Activated T-cell treated with anti-CD3 and anti-CD28 coated beads for 24 hours (primary cell): Measurements from ENCODE around the gene ZNF324.
A peak's percentile ranks its signal among the peaks of the same experiment; 100 is the strongest.
"Not testable (repeated sequence)": the region's sequence is repeated elsewhere in the genome, so short reads cannot be mapped to it uniquely, and the experiment has no call there.

Experiments
- DNase-seq: peaks from one replicate; pipeline ENCODE4 v3.0.0-alpha.2; 2020; ENCODE audit warnings: low read depth

ZNF324 gene

DNA sequence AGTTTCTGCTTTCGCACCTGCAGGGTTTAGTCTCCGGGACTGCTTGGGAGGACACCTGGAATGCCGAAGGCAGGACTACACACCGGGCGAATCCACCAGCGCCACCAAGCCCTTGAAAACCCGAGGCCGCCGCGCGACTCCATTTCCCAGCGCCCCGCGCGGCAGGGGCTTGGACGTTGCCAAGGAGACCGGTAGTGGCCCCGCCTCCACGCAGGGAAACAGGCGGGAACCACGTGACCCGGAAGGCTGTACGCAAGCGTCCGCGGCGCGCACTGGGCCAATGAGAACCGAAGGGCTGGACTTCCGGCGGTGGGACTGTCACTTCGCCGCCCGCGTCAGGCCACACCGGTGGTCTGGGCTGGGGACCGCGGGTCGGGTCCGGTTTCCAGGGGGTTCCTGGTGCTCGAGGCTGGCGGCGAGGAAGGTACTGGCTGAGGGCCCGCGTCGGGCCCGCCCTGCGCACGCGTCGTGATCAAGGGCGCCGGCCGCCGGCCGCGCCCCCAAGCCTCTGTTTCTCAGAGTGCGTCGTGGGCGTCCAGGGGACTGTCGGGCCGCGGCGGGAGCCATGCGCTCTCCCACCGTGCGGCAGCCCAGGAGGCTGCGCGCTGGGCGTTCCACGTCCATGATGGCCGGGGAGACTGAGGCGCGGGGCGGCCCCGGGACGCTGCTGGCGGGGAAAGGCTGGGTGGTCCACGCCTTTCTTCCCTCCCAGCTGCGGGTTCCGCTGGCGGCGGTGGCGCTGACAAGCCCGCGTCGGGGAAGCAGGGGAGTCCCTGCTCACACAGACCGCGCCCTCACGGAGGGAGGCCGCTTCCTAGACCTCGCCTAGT is at the start of gene ZNF324:
Gene ZNF324 (plus strand): TSS at position 321 of the 830 bp plus-strand sequence. CDS start 2,106 bp downstream, outside the sequence.
- peak; percentile 97 for DNase-seq

DNA sequence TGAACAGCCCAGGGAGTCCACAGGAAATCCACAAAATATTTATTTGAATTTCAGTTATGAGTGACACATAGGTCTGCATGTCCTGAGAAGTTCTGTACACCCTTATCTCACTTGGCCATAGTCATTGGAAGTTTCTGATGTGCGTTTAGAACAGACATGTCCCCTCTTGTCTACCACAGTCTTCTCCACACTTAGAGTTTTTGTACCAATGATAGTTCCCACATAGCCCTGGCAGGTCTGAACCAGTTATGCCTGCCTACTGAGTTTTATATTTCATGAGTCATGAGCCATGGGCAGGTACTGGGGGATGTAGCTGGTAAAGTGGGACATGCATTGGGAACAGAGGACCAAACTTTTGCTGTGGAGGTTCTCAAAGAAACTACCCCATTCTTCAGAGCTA is 38.3 kb upstream of the ZNF324 start:
- no peak for DNase-seq

DNA sequence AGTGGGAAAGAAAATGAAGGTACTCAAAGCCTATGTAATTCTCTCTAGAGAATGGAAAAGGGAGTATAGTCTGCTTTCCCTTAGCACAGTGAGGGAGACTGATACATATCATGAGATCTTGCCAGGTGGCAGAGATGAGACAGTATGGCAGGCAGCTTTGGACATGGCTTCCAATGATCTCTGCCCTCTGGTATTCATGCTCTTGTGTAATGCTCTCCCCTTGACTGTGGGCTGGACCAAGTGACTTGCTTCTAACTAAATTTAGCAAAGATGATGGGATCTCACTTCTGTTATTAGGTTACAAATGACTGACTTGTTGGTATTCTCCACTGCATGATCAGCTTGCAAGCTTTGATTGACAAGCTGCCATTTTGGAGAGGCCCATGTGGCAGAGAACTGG is 37.1 kb upstream of the ZNF324 start:
- no peak for DNase-seq

DNA sequence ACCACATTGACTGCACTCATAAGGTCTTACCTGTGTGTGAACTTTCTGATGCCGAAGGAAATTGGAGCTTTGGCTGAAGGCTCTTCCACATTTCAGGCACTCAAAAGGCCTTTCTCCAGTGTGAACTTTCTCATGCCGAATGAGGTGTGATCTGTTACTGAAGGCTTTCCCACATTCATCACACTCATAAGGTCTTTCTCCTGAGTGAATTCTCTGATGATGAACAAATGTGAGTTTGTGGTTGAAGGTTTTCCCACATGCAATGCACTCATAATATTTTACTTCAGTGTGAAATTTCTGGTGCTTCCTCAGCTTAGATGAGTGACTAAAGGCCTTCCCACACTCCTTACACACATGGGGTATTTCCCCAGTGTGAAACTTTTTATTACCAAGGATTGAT is 32.7 kb upstream of the ZNF324 start:
- no peak for DNase-seq

DNA sequence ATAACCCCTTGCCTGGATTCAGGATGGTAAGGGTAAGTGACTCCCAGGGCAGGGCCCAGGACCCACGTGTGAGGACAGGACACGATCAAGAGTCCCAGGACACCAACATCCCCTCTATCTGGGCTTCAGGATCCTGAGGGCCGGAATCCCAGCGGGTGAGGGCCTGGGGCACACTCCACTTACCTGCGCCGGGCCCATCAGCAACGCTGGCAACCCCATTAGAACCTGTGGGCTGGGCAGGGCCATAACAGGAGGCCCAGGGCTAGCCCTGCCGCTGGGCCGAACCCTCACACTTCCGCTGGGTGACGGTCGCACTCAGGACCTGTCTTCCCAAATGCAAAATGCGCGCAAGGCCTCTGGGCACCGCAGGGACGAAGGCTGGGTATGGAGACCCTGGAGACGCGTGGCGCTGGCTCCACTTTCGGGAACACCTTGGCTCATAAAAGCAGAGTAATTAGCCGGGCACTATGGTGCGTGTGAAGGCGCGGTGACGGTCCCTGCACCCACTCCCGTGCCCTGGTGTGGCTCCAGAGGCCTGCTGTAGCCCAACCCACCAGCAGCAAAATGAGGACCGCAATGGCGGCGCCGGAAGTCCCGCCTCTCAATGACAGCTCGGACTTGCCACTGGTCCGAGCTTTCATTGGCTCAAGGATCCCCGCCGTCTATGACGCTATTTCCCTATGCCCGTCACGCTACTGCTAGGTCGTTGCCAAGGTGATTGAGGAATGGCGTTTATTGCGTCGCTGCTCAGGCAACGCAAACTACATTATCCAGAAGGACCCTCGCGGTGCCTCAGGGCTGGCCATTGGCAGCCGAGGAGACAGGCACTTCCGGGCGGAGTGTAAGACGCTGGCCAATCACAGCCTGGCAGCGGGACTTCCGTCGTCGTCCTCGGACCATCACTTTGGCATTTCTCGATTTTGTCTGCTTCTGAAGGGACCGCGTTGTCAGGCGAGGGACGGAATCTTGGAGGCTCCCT is 27.0 kb upstream of the ZNF324 start, which contains the start of gene ZNF132:
Gene ZNF132 (minus strand): TSS at position 578 of the 979 bp plus-strand sequence. CDS start 332 bp downstream, at position 246.
- DNase-seq, result peak; percentile 94

DNA sequence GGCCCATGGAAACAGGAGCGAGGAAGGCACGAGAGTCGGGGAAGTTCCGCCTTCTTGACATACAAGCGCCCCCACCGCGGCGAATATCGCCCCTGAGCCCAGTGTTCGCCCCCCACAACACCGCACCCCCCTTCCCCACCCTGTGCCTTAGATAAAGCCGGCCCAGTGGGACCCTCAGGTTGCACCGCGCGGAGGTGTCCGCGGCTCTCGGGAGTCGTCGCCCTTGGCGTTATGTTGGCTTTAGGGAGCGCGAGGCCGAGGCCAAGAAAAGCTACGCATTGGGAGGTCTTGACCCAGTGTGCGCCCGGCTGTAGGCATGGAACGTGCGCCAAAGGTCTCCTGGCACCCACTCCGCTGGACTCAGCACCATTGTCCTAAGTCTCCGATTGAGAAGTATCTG is 26.3 kb upstream of the ZNF324 start:
- DNase-seq, result no peak

DNA sequence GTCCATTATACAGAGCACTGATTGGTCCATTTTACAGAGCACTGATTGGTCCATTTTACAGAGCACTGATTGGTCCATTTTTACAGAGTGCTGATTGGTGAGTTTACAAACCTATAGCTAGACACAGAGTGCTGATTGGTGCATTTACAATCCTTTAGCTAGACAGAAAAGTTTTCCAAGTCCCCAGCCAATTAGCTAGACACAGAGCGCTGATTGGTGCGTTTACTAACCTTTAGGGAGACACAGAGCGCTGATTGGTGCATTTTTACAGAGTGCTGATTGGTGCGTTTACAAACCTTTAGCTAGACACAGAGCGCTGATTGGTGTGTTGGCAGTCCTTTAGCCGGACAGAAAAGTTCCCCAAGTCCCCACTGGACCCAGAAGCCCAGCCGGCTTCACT is 23.9 kb upstream of the ZNF324 start:
- not testable (repeated sequence) for DNase-seq

DNA sequence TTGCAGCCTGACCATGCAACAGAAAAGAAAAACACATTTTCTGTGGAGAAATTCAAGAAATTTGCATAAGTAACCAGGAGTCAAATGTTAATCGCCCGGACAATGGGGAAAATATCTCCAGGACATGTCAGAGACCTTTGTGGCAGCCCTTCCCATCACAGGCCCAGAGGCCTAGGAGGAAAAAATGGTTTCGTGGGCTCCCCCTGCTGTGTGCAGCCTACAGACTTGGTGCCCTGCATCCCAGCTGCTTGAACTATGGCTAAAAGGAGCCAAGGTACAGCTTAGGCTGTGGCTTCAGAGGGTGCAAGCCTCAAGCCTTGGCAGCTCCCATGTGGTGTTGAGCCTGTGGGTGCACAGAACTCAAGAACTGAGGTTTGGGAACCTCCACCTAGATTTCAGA is 18.0 kb upstream of the ZNF324 start:
- not testable (repeated sequence) for DNase-seq

DNA sequence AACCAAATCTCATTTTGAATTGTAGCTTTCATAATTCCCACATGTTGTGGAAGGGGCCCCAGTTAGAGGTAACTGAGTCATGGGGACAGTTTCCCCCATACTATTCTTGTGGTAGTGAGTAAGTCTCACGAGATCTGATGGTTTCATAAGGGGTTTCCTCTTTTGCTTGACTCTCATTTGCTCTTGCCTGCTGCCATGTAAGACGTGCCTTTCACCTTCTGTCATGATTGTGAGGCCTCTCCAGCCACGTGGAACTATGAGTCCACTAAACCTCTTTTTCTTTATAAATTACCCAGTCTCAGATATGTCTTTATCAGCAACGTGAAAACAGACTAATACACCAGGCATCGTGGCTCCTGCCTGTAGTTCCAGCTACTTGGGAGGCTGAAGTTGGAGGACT is 16.9 kb upstream of the ZNF324 start:
- DNase-seq, result not testable (repeated sequence)

DNA sequence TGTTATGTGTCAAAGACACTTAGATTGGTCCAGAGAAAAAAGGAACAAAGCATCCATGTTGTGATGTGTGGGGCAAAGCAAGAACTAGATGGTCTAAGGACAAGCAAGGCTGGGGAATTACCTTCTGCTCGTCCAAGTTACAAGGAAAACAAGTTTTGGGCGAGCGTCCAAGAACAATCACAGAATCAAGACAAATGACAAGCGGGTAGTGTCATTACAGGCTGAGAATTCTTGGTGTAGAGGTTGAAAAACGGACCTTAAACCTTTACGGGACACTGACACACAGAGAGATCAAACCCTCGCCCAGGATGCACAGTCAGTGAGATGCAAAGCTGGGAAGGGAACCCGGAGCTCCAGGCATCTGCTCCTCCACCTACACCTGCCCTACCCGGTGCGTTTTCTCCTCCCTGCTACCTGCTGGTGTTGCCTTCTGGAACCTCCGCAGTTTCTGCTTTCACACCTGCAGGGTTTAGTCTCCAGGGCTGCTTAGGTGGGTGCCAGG is 16.0 kb upstream of the ZNF324 start:
- no peak for DNase-seq

DNA sequence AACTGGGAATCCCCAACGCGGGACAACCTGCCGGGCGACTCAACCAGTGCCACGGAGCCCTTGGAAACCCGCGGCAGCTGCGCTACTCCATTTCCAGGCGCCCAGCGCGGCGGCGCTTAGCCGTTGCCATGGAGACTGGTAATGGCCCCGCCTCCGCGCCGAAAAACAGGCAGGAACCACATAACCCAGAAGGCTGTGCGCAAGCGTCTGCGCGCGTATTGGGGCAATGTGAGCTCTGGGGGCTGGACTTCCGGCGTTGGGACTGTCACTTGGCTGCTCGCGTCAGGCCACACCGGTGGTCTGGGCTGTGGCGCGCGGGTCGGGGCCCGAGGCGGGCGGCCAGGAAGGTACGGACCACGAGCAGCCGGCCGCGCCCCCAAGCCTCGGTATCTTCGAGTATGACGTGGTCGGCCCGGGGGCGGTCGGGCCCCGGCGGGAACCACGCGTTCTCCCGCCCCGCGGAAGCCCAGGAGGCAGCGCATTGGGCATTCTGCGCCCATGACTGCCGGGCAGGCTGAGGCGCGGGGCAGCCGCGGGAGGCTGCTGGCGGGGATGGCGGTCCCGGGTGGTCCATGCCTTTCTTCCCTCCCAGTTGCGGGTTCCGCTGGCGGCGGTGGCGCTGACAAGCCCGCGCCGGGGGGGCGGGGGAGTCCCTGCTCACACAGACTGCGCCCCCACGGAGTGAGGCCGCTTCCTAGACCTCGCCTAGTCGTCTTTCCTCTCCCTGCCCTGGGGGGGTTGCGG is 15.3 kb upstream of the ZNF324 start, which contains the start of gene ZNF324B:
Gene ZNF324B (plus strand): TSS at position 265 of the 744 bp plus-strand sequence. CDS start 2,080 bp downstream, outside the sequence.
- peak; percentile 95 for DNase-seq

DNA sequence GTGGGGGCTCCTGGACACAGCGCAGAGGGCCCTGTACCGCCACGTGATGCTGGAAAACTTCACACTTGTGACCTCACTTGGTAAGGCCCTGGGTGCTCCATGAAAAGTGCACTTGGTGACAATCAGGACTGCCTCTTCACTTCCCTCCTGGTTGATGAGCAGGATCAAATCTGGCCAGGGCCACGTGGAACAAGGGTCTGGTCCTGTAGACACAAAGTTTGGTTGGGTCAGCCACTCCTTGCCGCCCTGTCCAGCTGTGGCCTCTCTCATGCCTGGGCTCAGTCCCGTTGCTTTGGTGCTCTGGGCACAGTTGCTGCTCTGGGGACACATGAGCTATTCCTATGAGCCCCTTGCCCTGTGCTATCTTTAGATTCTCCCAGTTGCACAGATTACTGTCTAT is 13.1 kb upstream of the ZNF324 start:
- no peak for DNase-seq

DNA sequence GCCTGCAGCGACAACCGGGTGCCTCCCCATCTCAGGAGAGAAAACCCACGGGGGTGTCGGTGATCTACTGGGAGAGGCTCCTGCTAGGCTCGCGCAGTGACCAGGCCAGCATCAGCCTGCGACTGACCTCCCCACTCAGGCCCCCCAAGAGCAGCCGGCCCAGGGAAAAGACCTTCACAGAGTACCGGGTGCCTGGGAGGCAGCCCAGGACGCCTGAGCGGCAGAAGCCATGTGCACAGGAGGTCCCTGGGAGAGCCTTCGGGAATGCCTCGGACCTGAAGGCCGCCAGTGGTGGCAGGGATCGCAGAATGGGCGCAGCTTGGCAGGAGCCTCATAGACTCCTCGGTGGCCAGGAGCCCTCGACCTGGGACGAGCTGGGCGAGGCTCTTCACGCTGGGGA is 11.6 kb upstream of the ZNF324 start:
- DNase-seq, result no peak

DNA sequence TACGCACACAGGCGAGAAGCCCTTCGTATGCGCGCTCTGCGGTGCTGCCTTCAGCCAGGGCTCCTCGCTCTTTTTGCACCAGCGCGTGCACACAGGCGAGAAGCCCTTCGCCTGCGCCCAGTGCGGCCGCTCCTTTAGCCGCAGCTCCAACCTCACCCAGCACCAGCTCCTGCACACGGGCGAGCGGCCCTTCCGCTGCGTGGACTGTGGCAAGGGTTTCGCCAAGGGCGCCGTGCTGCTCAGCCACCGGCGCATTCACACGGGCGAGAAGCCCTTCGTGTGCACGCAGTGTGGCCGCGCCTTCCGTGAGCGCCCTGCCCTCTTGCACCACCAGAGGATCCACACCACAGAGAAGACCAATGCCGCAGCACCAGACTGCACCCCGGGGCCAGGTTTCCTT is 10.8 kb upstream of the ZNF324 start:
- DNase-seq, result no peak

DNA sequence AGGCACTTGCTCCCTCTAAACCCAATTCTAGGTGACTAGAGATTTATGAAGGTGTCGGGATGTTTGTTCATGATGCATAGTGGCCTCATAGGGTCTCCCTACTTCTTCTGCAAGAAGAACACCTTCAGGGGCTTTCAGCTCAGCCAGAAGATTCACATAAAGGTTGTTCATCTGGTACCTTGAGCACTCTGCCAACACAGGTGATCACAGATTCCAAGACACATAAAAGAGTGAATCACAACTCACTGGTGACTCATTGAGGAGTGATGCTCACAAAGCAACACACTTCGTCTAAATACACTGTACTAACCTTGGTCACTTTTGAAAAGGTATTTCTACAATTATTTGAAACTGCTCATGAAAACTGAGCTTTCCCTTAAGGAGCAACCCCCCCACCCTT is 6.8 kb upstream of the ZNF324 start:
- DNase-seq, result no peak

DNA sequence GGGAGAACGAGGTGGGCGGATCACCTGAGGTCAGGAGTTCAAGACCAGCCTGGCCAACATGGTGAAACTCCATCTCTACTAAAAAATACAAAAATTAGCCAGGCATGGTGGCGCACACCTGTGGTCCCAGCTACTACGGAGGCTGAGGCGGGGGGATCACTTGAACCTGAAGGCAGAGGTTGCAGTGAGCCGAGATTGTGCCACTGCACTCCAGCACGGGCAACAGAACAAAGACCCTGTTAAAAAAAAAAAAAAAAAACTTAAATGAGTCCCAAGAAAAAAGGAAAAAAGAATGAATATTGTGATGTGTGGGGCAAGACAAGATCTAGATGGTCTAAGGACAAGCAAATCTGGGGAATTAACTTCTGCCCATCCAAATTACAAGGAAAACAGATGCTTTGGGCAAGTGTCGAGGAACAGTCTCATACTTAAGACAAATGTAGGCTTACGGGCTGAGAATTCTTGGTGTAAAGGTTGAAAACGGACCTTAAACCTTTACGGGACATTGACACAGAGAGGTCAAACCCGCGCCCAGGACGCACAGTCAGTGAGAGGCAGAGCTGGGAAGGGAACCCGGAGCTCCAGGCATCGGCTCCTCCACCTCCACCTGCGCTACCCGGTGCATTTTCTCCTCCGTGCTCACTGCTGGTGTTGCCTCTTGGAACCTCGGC is 656 bp upstream of the ZNF324 start:
- DNase-seq, result no peak

DNA sequence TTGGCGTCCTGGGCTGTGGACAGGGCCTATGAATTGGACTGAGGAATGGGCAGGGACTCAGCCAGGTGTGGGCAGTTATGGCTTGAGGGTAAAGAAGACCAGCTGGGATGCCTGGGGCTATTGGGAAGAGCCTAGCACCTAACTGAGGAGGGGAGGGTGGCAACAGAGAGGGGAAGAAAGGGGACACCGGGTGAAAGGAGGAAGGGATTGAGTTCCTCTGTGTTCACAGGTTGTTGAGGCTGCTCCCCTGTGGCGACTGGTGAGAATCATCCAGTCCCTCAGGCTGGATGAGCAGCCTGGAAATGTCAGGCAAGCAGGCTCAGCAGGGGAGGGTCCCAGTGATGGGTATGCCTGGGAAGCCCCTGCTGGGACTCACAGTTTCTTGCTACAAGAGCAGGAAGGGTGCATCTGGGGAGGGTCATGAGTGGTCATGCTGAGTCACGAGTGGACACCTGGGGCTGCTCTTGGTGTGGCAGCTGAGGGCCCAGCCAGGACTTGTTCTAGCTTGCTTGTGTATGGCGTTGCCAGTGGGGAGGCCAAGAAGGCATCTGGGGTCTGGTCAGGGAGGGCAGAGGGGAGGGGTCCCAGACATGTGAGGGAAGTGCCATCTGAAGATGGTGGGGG is 1.4 kb downstream of the ZNF324 start:
- no peak for DNase-seq

DNA sequence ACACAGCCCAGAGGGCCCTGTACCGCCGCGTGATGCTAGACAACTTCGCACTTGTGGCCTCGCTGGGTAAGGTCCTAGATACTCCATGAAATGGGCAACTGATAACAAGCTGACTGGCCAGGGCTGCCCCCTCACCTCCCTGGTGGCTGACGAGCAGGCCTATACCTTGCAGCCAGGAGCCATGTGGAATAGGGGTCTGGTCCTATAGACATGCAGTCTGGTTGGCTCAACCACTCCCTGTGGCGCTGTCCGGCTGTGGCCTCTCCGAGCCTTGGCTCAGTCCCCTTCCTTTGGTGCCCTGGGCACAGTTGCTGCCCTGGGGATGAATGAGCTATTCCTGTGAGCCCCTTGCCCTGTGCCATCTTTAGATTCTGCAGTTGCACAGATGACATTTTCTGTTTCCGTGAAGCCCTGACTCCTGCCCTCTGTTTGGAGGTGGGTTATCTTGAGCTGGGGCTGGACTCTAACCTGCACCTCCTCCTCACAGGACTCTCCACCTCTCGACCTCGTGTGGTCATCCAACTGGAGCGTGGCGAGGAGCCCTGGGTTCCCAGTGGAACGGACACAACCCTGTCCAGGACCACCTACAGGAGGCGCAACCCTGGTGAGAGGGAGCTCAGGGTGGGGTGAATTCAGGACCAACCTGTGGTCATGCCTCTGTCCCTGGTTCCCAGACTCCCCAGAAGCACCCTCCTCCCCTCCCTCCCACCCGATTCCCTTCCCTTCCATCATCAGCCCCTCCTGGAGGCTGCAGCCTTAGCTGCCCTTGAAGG is 2.5 kb downstream of the ZNF324 start:
- no peak for DNase-seq

DNA sequence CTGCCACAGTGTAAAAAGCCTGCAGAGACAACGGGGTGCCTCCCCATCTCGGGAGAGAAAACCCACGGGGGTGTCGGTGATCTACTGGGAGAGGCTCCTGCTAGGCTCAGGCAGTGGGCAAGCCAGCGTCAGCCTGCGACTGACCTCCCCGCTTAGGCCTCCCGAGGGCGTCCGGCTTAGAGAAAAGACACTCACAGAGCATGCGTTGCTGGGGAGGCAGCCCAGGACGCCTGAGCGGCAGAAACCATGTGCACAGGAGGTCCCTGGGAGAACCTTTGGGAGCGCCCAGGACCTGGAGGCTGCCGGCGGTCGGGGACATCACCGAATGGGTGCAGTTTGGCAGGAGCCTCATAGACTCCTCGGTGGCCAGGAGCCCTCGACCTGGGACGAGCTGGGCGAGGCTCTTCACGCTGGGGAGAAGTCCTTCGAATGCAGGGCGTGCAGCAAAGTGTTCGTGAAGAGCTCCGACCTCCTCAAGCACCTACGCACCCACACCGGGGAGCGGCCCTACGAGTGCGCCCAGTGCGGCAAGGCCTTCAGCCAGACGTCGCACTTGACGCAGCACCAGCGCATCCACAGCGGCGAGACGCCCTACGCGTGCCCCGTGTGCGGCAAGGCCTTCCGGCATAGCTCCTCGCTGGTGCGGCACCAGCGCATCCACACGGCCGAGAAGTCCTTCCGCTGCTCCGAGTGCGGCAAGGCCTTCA is 4.1 kb downstream of the ZNF324 start:
- not testable (repeated sequence) for DNase-seq
